ENCODE measurements around the gene KRTAP10-7. TPM values are rescaled to one million over a fixed set of nuclear protein-coding genes. Genes with fewer than 3 reads are reported as not detected.
"Not testable (repeated sequence)": the region's sequence is repeated elsewhere in the genome, so short reads cannot be mapped to it uniquely, and the experiment has no call there.

KRTAP10-7 gene
- total RNA-seq, 1 donor from 2014 or later = not detected

- H3K36me3 Mint-ChIP-seq (ENCODE audit: low read depth); H3K4me3 Mint-ChIP-seq; H3K27ac Mint-ChIP-seq; H3K4me1 Mint-ChIP-seq; DNase-seq; H3K9me3 Mint-ChIP-seq; intact Hi-C loops (cut with micrococcal nuclease): not testable (repeated sequence)
- H3K27me3 Mint-ChIP-seq = peaks cover 22% of the 10 kb centered on the region
Measured at GRCh38 chr21:44590897-44591800, 9.2 kb upstream of the KRTAP10-7 start.

DNA sequence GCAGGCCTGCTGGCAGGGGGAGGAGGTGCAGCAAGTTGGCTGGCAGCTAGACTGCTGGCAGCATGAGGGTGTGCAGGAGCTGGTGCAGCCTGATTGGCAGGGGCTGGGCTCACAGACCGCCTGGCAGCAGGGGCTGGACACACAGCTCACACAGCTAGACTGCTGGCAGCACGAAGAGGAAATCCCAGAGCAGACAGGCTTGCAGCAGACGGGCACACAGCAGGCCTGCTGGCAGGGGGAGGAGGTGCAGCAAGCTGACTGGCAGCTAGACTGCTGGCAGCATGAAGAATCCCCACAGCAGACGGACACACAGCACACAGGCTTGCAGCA, 8.6 kb upstream of the KRTAP10-7 start:
- intact Hi-C loops (cut with micrococcal nuclease) = not testable (repeated sequence)

DNA sequence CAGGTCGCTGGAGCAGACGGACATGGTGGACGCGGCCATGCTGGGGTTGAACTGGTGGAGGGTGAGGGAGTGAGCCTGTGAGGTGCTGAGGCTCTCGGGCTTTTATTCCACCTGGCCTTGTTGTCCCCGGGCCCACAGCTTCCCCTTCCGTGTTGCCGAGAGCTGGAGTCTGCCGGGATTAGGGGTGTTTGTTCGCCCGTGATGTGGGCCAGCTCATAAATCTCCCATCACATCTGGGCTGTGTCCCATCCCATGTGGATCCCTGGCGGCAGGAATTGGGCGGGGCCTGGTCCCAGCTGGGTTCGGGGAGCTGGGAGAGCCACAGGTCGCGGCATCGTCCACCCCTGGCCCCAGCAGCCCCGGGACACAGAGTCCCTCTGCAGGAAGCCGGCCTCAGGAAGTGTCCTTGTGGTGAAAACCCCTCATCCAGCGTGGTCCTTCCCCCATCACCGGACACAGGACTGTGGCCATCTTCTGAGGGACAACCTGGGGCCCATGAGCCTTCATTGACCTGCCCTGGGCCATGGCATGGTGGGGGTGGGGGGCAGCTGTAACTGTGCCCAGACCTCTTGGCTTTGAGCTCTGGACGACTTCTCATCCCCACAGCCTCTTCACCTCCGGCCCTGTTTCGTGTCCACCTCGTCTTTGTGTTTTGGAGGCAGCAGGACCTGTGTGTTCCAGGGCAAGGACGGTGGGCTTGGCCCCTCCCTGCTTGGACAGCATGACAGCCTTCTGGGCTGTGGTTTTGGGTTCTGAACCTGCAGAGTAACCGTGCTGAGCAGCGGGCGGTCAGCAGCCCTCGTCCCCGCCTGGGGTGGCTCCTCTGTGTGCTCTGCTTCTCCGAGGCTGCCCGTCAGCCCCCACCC, 7.7 kb upstream of the KRTAP10-7 start, which contains the start of gene KRTAP10-6:
Gene KRTAP10-6, minus strand, starts transcription at position 60 of the 866 bp plus-strand sequence. Its CDS starts 21 bp downstream, at position 39.
- Mint-ChIP-seq H3K4me1 (no peaks in the 10 kb centered on the region), H3K4me3 (no peak within 1 kb of the TSS), H3K27ac (no peak within 1 kb of the TSS), H3K9me3 (no peaks in the 10 kb centered on the region), H3K36me3 (ENCODE audit: low read depth) (no peaks in the 10 kb centered on the region), H3K27me3 (peaks cover 11% of the 10 kb centered on the region)
- intact Hi-C loops (cut with micrococcal nuclease) = no loop called here
- DNase-seq = no peak

More for the DNA sequence above, 8.6 kb upstream of the KRTAP10-7 start:
- not testable (repeated sequence) for H3K4me1 Mint-ChIP-seq; DNase-seq; H3K36me3 Mint-ChIP-seq (ENCODE audit: low read depth); H3K4me3 Mint-ChIP-seq; H3K27ac Mint-ChIP-seq; H3K9me3 Mint-ChIP-seq
- peaks cover 19% of the 10 kb centered on the region for H3K27me3 Mint-ChIP-seq

DNA sequence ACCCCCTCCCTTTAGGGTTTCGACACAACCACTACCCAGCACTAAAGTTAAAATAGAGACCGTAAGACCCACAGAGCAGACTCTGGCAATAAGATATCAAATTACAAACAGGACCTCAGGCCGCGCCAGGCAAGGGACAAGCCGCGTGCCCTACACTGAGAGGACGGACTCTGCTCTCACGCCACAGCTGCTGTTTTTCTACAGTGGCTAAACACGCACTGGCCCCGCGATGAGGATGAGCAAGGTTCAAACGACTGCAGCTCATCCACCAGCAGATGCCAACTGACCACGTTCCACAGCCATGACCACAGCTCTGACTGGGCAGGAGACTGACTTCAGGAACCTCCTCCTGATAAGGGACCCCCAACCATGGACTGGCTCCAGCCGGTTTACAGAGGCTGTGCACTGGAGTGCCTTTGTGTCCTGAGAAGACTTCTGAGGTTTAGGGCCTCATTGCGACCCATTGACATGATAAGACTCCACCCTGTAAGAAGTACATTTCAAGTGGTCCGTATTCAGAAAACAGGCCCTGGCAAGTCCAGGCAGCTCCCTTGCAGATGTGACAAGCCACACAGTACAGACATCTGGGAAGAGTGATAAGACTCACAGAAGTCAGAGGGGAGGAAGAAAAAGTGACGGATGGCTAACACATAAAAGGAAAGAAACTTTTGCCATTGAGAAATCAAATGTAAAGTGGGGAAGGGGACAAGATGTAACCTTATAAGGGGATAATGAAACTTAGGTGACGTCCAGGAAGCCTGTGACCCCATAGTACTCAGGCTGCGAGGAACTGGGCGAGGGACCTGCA, 6.6 kb upstream of the KRTAP10-7 start:
- no peaks in the 10 kb centered on the region for H3K4me1 Mint-ChIP-seq
- no peak overlapping the region for H3K27ac Mint-ChIP-seq
- intact Hi-C loops (cut with micrococcal nuclease) = no loop called here
- peaks cover 7% of the 10 kb centered on the region for H3K27me3 Mint-ChIP-seq
- H3K36me3 Mint-ChIP-seq (ENCODE audit: low read depth) = no peaks in the 10 kb centered on the region
- H3K4me3 Mint-ChIP-seq = no peak overlapping the region
- DNase-seq = no peak
- H3K9me3 Mint-ChIP-seq = no peaks in the 10 kb centered on the region

DNA sequence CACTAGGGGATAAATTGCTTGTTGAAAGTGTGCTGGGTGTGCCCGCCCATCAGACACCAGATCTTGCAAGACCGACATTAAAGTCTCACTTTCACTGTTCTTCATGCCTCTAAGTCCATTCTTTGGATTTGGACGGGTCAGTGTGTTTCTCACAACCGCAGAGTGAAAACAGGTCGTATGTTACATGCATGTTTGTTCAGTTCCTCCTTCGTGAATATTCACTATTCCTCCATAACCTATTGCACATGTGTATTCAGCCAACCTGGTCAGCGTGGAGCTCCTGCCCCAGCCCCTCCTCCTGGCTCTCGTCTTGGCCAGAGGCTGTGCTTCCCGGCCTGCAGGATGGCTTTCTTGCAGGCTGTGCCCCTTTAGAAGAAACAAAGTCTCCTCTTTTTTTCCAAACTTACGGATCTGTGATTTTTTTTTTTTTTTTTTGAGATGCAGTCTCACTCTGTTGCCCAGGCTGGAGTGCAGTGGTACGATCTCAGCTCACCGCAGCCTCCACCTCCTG, 5.9 kb upstream of the KRTAP10-7 start:
- Mint-ChIP-seq H3K27me3 (peaks cover 7% of the 10 kb centered on the region), H3K36me3 (ENCODE audit: low read depth) (no peaks in the 10 kb centered on the region), H3K9me3 (no peaks in the 10 kb centered on the region), H3K4me1 (no peaks in the 10 kb centered on the region), H3K4me3 (no peak overlapping the region), H3K27ac (no peak overlapping the region)
- intact Hi-C loops (cut with micrococcal nuclease) = no loop called here
- DNase-seq = no peak

DNA sequence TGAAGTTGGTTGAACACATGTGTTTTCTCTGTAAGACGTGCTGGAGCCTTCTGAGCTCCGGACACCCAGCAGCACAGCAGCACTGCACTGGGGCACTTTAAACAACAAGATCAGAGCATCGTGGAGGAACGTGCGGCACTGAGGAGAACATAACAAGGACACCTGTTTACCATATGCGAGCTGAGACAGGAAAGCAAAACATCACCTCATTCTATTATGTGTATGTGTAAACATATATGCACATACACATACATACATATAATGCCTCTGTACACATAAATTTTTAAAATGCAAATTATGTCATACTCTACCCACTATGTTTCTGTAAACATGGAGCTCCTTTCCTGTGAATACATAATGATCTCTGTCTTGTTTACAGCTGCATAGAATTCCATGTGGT, 4.9 kb upstream of the KRTAP10-7 start:
- Mint-ChIP-seq H3K4me3 (no peak overlapping the region), H3K27me3 (peaks cover 7% of the 10 kb centered on the region), H3K9me3 (no peaks in the 10 kb centered on the region), H3K27ac (no peak overlapping the region), H3K4me1 (no peaks in the 10 kb centered on the region), H3K36me3 (ENCODE audit: low read depth) (no peaks in the 10 kb centered on the region)
- DNase-seq = no peak
- intact Hi-C loops (cut with micrococcal nuclease) = no loop called here

DNA sequence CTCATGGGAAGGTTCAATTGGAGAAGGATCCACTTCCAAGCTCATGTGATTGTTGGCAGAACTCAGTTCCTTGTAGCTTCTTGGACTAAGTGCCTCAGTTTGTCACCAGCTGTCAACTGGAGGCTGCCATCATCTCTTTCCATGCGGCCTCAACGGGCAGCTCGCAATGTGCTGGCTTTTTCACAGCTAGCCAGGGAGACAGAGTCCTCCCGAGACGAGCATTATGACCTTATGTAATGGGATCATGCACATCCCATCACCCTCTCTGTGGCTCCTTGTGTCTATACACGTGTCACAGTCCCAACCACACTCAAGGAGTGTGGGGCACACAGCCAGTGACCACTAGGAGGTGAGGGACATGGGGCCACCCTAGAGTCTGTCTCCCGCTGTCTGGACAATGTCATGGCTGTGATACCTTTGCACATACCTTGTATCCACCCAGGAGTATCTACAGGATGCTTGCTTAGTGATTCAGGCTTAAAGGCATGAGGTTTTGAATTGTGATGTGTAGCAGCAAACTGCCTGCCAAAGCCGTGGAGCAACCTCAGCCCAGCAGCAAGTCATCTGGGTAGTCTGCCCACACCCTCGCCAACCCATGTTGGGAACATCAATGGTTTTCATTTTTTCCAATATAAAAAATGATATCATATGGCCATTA, 4.2 kb upstream of the KRTAP10-7 start:
- Mint-ChIP-seq H3K4me3 (no peak overlapping the region), H3K36me3 (ENCODE audit: low read depth) (no peaks in the 10 kb centered on the region), H3K27ac (no peak overlapping the region), H3K4me1 (no peaks in the 10 kb centered on the region), H3K9me3 (no peaks in the 10 kb centered on the region), H3K27me3 (peaks cover 7% of the 10 kb centered on the region)
- DNase-seq = no peak
- intact Hi-C loops (cut with micrococcal nuclease) = no loop called here

DNA sequence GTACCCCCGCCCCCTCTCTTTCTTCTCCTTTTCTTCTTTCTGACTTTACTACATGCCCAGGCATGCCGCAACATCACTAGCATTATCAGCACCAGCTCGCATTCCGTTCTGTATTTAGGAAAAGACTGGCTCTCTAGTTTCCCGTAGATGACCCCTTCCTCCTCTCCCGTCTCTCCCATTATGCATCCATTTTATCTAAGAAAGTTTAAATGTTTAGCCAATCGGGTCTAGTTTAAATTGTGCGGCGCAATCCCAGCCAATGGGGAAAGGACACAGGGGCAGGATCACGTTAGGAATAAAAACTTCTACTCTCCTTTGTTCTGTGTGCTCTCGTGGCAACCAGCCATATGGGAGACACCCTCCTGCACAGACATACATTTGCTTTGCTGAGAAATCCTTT, 2.3 kb upstream of the KRTAP10-7 start:
- Mint-ChIP-seq H3K27ac (no peak overlapping the region), H3K36me3 (ENCODE audit: low read depth) (no peaks in the 10 kb centered on the region), H3K27me3 (peaks cover 7% of the 10 kb centered on the region), H3K4me1 (no peaks in the 10 kb centered on the region), H3K9me3 (no peaks in the 10 kb centered on the region), H3K4me3 (no peak overlapping the region)
- intact Hi-C loops (cut with micrococcal nuclease) = no loop called here
- DNase-seq = no peak

GRCh38 chr21:44599264-44600029, 950 bp upstream of the KRTAP10-7 start:
- intact Hi-C loops (cut with micrococcal nuclease) = no loop called here
- peaks cover 11% of the 10 kb centered on the region for H3K27me3 Mint-ChIP-seq
- no peak for DNase-seq
- no peaks in the 10 kb centered on the region for H3K9me3 Mint-ChIP-seq
- no peaks in the 10 kb centered on the region for H3K36me3 Mint-ChIP-seq (ENCODE audit: low read depth)
- no peaks in the 10 kb centered on the region for H3K4me1 Mint-ChIP-seq
- no peak overlapping the region for H3K4me3 Mint-ChIP-seq
- no peak overlapping the region for H3K27ac Mint-ChIP-seq

GRCh38 chr21:44601091-44601490, 694 bp downstream of the KRTAP10-7 start:
- intact Hi-C loops (cut with micrococcal nuclease); H3K36me3 Mint-ChIP-seq (ENCODE audit: low read depth); H3K27ac Mint-ChIP-seq; H3K4me3 Mint-ChIP-seq; DNase-seq; H3K4me1 Mint-ChIP-seq; H3K9me3 Mint-ChIP-seq: not testable (repeated sequence)
- peaks cover 25% of the 10 kb centered on the region for H3K27me3 Mint-ChIP-seq

DNA sequence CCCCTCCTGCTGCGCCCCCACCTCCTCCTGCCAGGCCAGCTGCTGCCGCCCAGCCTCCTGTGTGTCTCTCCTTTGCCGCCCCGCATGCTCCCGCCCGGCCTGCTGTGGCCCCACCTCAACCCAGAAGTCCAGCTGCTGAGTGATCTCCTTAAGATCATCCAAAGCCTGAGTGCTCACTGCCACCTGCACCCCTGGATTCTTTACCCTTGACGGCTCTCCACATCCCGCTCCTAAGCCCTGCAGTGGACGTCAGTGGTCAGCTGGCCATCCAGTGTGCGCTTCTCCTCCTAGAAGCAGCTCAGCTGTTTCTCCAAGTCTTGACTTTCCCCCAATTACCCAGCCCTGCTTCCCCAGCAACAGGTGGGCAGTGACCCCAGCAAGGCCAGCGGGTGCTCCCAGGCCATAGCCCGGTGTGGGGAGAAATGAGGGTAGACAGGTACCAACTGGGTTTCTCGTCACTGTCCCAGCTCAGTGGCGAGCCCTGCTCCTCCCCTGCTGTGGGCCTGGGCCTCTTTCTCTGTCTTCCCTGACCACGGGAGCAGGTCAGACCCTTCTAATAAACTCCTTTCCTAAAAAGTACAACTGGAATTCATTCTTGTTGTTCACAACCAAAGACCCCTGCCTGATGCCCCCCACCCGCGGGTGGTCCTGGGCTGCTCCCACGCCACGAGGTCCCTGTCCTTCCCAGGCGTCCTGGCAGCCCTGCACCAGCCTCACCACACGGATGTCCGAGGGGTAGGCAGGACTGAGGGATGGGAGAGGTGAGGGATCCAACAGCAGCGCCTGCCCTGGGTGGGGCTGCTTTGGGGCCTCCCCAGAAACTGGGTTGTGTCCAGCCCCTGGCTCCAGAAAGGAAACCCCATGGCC, 1.4 kb downstream of the KRTAP10-7 start:
- H3K4me1 Mint-ChIP-seq = no peaks in the 10 kb centered on the region
- no peak overlapping the region for H3K4me3 Mint-ChIP-seq
- H3K27ac Mint-ChIP-seq = peak overlapping the region; percentile 20
- peaks cover 25% of the 10 kb centered on the region for H3K27me3 Mint-ChIP-seq
- DNase-seq = no peak
- intact Hi-C loops (cut with micrococcal nuclease) = no loop called here
- peaks cover 4% of the 10 kb centered on the region for H3K9me3 Mint-ChIP-seq
- no peaks in the 10 kb centered on the region for H3K36me3 Mint-ChIP-seq (ENCODE audit: low read depth)

DNA sequence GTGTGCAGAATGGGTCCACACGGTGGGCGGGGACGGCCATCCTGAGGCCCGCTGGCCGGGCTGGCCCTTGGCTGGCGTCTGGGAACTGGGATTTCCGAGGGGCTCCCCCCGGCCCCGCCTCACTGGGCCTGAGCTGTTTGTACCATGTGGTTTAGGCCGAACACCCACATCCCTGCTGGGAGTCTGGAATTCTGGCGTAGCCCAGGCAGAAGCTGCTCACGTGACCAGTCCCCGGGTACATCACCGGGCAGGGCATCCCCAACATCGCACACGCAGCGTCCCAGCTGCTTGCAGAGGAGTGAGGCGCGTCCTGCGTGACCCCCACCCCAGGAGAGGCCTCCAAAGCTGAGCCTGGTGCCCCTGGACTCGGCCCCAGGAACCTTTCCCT, 2.1 kb downstream of the KRTAP10-7 start:
- intact Hi-C loops (cut with micrococcal nuclease) = no loop called here
- Mint-ChIP-seq H3K27me3 (peaks cover 25% of the 10 kb centered on the region), H3K27ac (no peak overlapping the region)

More for the DNA sequence above, 2.1 kb downstream of the KRTAP10-7 start:
- no peak overlapping the region for H3K4me3 Mint-ChIP-seq
- no peaks in the 10 kb centered on the region for H3K36me3 Mint-ChIP-seq (ENCODE audit: low read depth)
- H3K4me1 Mint-ChIP-seq = no peaks in the 10 kb centered on the region
- DNase-seq = no peak
- peaks cover 4% of the 10 kb centered on the region for H3K9me3 Mint-ChIP-seq

All from activated CD4-positive, alpha-beta T cell treated with anti-CD3 and anti-CD28 coated beads, Interleukin-2, amount 10 ng/mL, durations not matched to agents 24 days and 14 days (primary cell).